Smooth muscle cell (in vitro differentiated cells): ENCODE data around the gene UGP2. TPM values are rescaled to one million over a fixed set of nuclear protein-coding genes. Genes with fewer than 3 reads are reported as not detected.
"Not testable (repeated sequence)": the region's sequence is repeated elsewhere in the genome, so short reads cannot be mapped to it uniquely, and the experiment has no call there.

Experiments
- DNase-seq: peaks from one replicate; lab custom pipeline; 2025; ENCODE audit not compliant: unreplicated experiment; lab: John Stamatoyannopoulos, UW
- H2AFZ ChIP-seq: fragments of 200-600 bp; sonication (generic); 2 replicates; pipeline ENCODE4 v1.6.0; 2016; ENCODE audit warnings: antibody characterized with exemption, low read depth, mild to moderate bottlenecking
- H3F3A ChIP-seq: fragments of 200-600 bp; sonication (generic); 2 replicates; pipeline ENCODE4 v1.6.0; 2017; ENCODE audit warnings: antibody characterized with exemption, low read depth
- H3K27ac ChIP-seq: fragments of 200-600 bp; sonication (generic); 2 replicates; pipeline ENCODE4 v1.5.1; 2016; ENCODE audit warnings: low read depth, mild to moderate bottlenecking
- H3K27me3 ChIP-seq: fragments of 200-600 bp; sonication (generic); 2 replicates; pipeline ENCODE4 v1.6.1; 2016; ENCODE audit warnings: low read depth, mild to moderate bottlenecking
- H3K36me3 ChIP-seq: fragments of 200-600 bp; sonication (generic); 2 replicates; pipeline ENCODE4 v1.5.1; 2016; ENCODE audit warnings: low read depth
- H3K4me1 ChIP-seq: fragments of 200-600 bp; sonication (generic); 2 replicates; pipeline ENCODE4 v1.5.1; 2016; ENCODE audit warnings: low read depth
- H3K4me2 ChIP-seq: fragments of 200-600 bp; sonication (generic); 2 replicates; pipeline ENCODE4 v1.6.0; 2016; ENCODE audit warnings: mild to moderate bottlenecking
- H3K4me3 ChIP-seq: fragments of 200-600 bp; sonication (generic); 2 replicates; pipeline ENCODE4 v1.5.1; 2016; ENCODE audit warnings: mild to moderate bottlenecking
- H3K79me2 ChIP-seq: fragments of 200-600 bp; sonication (generic); 2 replicates; pipeline ENCODE4 v1.6.0; 2016; ENCODE audit warnings: low read depth, mild to moderate bottlenecking
- H3K9ac ChIP-seq: fragments of 200-600 bp; sonication (generic); 2 replicates; pipeline ENCODE4 v1.6.0; 2016; ENCODE audit warnings: low read depth
- H3K9me3 ChIP-seq: fragments of 200-600 bp; sonication (generic); replicated peaks from 2 replicates; pipeline ENCODE4 v1.5.1; 2016; ENCODE audit warnings: low read depth
- H4K20me1 ChIP-seq: fragments of 200-600 bp; sonication (generic); 2 replicates; pipeline ENCODE4 v1.6.0; 2016; ENCODE audit warnings: low read depth
- WGBS: methylation state at CpG from one replicate; pipeline ENCODE4 v1.1.7; 2016; ENCODE audit warnings: low lambda C conversion rate; 5-methylcytosine and 5-hydroxymethylcytosine counted together
- polyA plus RNA-seq: library from polyadenylated mRNA; unstranded; fragments of >200 nt; fragmentation: Nextera tagmentation; extraction: Ambion mirVana; gene quantifications from 2 replicates; pipeline ENCODE4 v1.2.1, GENCODE V29; 2016
- total RNA-seq: library from RNA; depleted of rRNA; stranded (reverse); fragments of >200 nt; gene quantifications from 2 replicates; pipeline ENCODE4 v1.2.3, GENCODE V29; 2014
- TF ChIP-seq, protein P1 (sequence below): fragments of 200-600 bp; sonication (generic); IDR thresholded peaks from 2 replicates; pipeline ENCODE4 v1.5.1; 2017; ENCODE audit warnings: borderline replicate concordance, mild to moderate bottlenecking, antibody characterized with exemption; ENCODE audit not compliant: insufficient read depth, poor library complexity, severe bottlenecking

Gene UGP2
- total and polyA plus RNA-seq, 2 experiments from 2014 or later = 171 to 238 TPM

DNA sequence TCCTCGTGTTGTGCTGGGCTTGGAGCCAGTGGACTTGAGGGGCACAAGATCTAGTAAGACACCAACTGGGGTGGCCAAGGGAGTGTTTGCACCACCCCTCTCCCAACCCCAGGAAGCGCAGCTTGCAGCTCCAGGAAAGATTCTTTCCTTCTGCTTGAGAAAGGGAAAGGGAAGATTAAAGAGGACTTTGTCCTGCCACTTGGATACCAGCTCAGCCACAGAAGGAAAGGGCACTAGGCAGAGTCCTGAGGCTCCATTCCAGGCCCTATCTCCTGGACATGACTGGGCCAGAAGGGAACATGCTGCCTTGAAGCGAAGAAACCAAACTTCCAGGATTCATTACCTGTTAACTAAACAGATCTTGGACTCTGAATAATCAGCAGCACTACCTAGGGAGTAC, 44.9 kb upstream of the UGP2 start:
- Histone ChIP-seq H3K79me2 (no peaks in the 10 kb centered on the region), H3K27ac (no peak overlapping the region), H3K4me3 (no peak overlapping the region), H3K4me2 (no peak overlapping the region), H2AFZ (no peak overlapping the region), H3K27me3 (no peaks in the 10 kb centered on the region), H3K4me1 (no peaks in the 10 kb centered on the region), H3K9ac (no peak overlapping the region), H3K36me3 (no peaks in the 10 kb centered on the region), H4K20me1 (no peaks in the 10 kb centered on the region), H3K9me3 (no peaks in the 10 kb centered on the region), H3F3A (no peaks in the 10 kb centered on the region)
- 94% methylated on average over 3 of the region's 3 CpGs for whole genome bisulfite sequencing
- TF ChIP-seq, protein P1, sequence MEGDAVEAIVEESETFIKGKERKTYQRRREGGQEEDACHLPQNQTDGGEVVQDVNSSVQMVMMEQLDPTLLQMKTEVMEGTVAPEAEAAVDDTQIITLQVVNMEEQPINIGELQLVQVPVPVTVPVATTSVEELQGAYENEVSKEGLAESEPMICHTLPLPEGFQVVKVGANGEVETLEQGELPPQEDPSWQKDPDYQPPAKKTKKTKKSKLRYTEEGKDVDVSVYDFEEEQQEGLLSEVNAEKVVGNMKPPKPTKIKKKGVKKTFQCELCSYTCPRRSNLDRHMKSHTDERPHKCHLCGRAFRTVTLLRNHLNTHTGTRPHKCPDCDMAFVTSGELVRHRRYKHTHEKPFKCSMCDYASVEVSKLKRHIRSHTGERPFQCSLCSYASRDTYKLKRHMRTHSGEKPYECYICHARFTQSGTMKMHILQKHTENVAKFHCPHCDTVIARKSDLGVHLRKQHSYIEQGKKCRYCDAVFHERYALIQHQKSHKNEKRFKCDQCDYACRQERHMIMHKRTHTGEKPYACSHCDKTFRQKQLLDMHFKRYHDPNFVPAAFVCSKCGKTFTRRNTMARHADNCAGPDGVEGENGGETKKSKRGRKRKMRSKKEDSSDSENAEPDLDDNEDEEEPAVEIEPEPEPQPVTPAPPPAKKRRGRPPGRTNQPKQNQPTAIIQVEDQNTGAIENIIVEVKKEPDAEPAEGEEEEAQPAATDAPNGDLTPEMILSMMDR = no peak
- no peak for DNase-seq

DNA sequence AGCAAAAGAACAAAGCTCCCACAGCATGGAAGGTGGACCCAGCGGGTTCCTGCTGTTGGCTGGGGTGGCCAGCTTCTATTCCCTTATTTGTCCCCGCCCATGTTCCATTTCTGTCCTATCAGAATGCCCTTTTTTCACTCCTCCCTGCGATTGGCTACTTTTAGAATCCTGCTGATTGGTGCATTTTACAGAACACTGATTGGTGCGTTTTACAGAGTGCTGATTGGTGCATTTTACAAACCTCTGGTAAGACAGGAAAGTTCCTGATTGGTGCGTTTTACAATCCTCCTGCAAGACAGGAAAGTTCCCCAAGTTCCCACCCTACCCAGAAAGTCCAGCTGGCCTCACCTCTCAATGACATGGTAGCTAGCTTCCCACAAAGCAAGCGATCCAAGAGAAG, 40.2 kb upstream of the UGP2 start:
- no peaks in the 10 kb centered on the region for H3K4me1 ChIP-seq
- H3K4me3 ChIP-seq = no peak overlapping the region
- H3K9ac ChIP-seq = no peak overlapping the region
- H3K27me3 ChIP-seq = no peaks in the 10 kb centered on the region
- no peaks in the 10 kb centered on the region for H4K20me1 ChIP-seq
- no peak for DNase-seq
- H2AFZ ChIP-seq = no peak overlapping the region
- WGBS = 97% methylated on average over 6 of the region's 6 CpGs
- H3K9me3 ChIP-seq = no peaks in the 10 kb centered on the region
- H3K4me2 ChIP-seq = no peak overlapping the region
- no peak overlapping the region for H3K27ac ChIP-seq
- no peaks in the 10 kb centered on the region for H3K36me3 ChIP-seq
- no peaks in the 10 kb centered on the region for H3K79me2 ChIP-seq
- TF ChIP-seq, protein P1 = no peak
- H3F3A ChIP-seq = no peaks in the 10 kb centered on the region

DNA sequence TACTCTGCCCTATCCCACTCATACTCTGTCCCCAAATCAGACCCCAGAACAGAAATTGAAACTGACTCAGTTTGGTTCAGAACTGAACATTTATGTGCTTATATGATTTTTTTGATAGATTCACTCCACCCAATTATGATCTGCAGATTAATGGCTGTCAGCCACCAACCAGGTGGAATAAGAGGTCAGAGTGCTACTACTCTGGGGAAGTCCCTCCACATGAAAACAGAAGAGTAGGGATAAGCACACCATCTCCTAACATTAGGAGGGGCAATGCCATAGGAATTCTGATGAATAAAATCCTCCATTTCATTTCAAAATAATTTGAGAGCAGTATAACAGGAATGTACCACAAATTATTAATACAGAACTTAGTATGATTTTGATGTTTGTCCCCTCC, 36.3 kb upstream of the UGP2 start:
- Histone ChIP-seq H3K9me3 (no peaks in the 10 kb centered on the region), H3F3A (no peaks in the 10 kb centered on the region), H3K4me3 (no peak overlapping the region), H2AFZ (no peak overlapping the region), H3K79me2 (no peaks in the 10 kb centered on the region), H3K4me2 (no peak overlapping the region), H4K20me1 (no peaks in the 10 kb centered on the region), H3K9ac (no peak overlapping the region), H3K27me3 (no peaks in the 10 kb centered on the region), H3K4me1 (no peaks in the 10 kb centered on the region), H3K27ac (no peak overlapping the region), H3K36me3 (no peaks in the 10 kb centered on the region)
- DNase-seq = no peak
- TF ChIP-seq, protein P1 = no peak

DNA sequence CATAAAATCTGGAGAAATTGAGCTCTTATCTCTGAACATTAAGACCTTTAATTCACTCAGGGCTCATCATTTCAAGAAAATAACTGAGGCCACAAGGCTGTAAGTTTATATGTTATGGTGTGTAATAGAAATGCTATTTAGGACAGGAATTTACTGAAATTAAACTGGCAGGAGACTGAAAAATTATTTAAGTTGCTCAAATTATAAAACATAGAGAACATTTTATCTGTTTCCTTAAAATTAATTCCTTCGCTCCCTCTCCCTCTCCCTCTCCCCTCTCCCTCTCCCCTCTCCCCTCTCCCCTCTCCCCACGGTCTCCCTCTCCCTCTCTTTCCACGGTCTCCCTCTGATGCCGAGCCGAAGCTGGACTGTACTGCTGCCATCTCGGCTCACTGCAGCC, 33.7 kb upstream of the UGP2 start:
- H3K4me3 ChIP-seq, H2AFZ ChIP-seq, H3K27ac ChIP-seq, H3K9me3 ChIP-seq, H3K4me2 ChIP-seq, H3F3A ChIP-seq, H3K27me3 ChIP-seq, DNase-seq, H3K9ac ChIP-seq, H3K36me3 ChIP-seq, H4K20me1 ChIP-seq, H3K79me2 ChIP-seq, H3K4me1 ChIP-seq: not testable (repeated sequence)
- WGBS = no CpG with 5 or more reads among the region's 6 CpGs

DNA sequence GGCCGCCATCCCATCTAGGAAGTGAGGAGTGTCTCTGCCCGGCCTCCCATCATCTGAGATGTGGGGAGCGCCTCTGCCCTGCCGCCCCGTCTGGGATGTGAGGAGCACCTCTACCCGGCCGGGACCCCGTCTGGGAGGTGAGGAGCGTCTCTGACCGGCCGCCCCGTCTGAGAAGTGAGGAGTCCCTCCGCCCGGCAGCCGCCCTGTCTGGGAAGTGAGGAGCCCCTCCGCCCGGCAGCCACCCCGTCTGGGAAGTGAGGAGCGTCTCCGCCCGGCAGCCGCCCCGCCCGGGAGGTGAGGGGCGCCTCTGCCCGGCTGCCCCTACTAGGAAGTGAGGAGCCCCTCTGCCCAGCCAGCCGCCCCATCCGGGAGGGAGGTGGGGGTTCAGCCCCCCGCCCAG, 32.8 kb upstream of the UGP2 start:
- H3K79me2 ChIP-seq, H3K4me1 ChIP-seq: not testable (repeated sequence)

More for the DNA sequence above, 32.8 kb upstream of the UGP2 start:
- H3K27ac ChIP-seq, H3K36me3 ChIP-seq, H3F3A ChIP-seq, H4K20me1 ChIP-seq, H3K9me3 ChIP-seq, H3K9ac ChIP-seq, H3K4me2 ChIP-seq, H2AFZ ChIP-seq, H3K4me3 ChIP-seq, H3K27me3 ChIP-seq, DNase-seq: not testable (repeated sequence)
- WGBS = 98% methylated on average over 26 of the region's 29 CpGs
